Measurements from ENCODE around the gene CRIM1.

CRIM1 gene

DNA sequence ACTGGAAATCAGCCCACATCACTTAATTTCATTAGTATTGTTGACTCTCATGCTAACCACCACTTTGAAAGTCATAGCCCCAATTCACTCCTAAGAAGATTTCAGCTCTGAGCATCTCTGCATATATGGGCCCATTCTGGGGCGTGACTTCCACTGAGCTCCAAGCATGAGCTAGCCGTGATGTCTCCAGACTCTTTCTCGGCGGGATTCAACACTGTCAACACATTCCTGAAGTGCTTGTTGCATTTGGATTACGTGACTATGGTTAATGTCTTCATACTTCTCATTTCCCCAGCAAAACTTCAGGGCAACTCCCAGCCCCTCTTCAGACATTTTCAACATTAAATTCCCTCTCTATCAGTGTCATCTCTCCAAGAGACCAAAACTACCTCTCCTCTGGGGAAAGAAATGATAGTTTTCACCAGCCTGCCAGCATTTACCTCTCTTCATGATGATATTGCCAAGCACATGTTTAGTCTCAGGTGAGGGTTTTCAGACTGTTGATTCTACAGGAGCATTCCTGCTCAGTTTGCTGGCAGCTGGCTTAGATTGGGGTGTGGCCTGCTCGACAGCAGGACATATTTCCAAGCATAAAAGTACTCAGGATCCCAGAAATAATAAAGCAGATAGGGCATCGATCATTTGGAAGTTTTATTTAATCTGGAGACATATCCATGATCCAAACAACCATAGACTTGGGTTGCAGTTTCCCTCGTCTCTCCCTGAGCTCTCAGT lies 160.7 kb downstream of the CRIM1 start:
- Histone ChIP-seq H3K36me3 (ENCODE audit: insufficient read depth, low read length) (peaks cover 77% of the 10 kb centered on the region), H3K27ac (ENCODE audit: low read depth, low read length) (no peak overlapping the region)

DNA sequence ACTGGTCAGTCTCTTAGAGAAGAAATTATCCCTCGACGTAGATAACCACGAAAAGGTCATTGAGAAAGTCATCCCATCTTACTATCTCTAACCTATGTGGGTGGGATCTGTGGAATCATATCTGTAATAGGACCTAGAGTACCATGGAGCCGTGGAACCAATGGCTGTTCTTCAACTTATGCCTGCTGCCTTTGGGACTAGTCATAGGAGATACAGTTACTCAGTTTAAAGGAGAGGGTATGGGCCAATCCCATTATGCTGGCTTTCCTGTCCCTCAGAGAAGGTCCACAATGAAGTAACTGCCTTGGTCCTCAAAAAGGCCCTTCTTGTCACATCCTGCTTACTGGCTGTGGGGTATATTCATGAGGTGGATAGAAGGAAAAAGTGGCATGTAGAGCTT lies 164.9 kb downstream of the CRIM1 start:
- no peaks in the 10 kb centered on the region for H3K9me3 ChIP-seq (ENCODE audit: low read length)
- no peaks in the 10 kb centered on the region for H3K4me1 ChIP-seq (ENCODE audit: insufficient read depth, low read length)
- peaks cover 67% of the 10 kb centered on the region for H3K36me3 ChIP-seq (ENCODE audit: insufficient read depth, low read length)
- no peak overlapping the region for H3K4me3 ChIP-seq (ENCODE audit: low read depth in 1 of 2, low read length in 2 of 2)
- no peak overlapping the region for H3K27ac ChIP-seq (ENCODE audit: low read depth, low read length)
- no peaks in the 10 kb centered on the region for H3K27me3 ChIP-seq (ENCODE audit: control insufficient read depth in 1 of 2, insufficient read depth in 2 of 2, low read length in 2 of 2)
- no peak overlapping the region for H3K9ac ChIP-seq (ENCODE audit: low read length)

More for the DNA sequence above, 160.7 kb downstream of the CRIM1 start:
- H3K4me1 ChIP-seq (ENCODE audit: insufficient read depth, low read length), result no peaks in the 10 kb centered on the region
- H3K9me3 ChIP-seq (ENCODE audit: low read length), result no peaks in the 10 kb centered on the region
- no peak overlapping the region for H3K9ac ChIP-seq (ENCODE audit: low read length)
- H3K4me3 ChIP-seq (ENCODE audit: low read depth in 1 of 2, low read length in 2 of 2), result no peak overlapping the region
- no peaks in the 10 kb centered on the region for H3K27me3 ChIP-seq (ENCODE audit: control insufficient read depth in 1 of 2, insufficient read depth in 2 of 2, low read length in 2 of 2)

DNA sequence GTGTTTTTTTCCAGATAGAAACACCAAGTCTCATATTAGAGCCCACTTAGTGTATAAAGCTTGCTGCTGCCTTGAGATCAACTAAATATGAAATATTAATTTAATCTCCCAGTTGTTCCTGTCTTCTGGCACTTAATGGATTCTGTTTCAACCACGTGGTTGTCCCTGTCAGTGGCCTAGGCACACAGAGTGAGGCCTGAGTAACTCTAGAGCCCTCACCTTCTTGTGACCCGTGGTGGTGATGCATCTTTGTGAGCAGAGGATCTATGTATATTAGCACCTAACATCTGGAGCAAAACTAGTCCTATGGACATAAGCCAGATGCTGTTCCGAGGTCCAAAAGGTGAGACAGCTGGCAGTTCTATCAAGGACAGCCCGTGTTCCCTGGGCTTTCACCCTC lies 167.6 kb downstream of the CRIM1 start:
- Histone ChIP-seq H3K4me1 (ENCODE audit: insufficient read depth, low read length) (no peaks in the 10 kb centered on the region), H3K4me3 (ENCODE audit: low read depth in 1 of 2, low read length in 2 of 2) (no peak overlapping the region), H3K36me3 (ENCODE audit: insufficient read depth, low read length) (peaks cover 44% of the 10 kb centered on the region), H3K27me3 (ENCODE audit: control insufficient read depth in 1 of 2, insufficient read depth in 2 of 2, low read length in 2 of 2) (no peaks in the 10 kb centered on the region), H3K9me3 (ENCODE audit: low read length) (no peaks in the 10 kb centered on the region), H3K9ac (ENCODE audit: low read length) (no peak overlapping the region), H3K27ac (ENCODE audit: low read depth, low read length) (no peak overlapping the region)

DNA sequence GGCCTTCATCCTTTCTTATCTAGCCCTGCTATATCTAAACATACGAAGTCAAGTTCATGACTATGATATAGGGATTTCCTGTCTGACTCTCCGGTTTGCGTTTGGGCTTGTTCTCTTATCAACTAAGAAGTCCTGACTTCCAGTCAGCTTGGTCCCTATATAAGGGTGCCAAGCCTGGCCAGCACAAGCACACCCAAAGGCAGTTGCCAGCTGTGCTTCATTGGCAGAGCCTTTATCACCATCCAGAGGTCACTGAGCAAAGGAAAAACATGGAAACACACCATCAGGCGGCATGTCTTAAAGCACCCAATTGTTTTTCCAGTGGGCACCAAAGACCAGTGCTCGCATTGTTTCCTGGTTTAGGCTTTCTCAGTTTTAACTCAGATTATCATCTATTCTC lies 169.7 kb downstream of the CRIM1 start:
- H3K27me3 ChIP-seq (ENCODE audit: control insufficient read depth in 1 of 2, insufficient read depth in 2 of 2, low read length in 2 of 2), result no peaks in the 10 kb centered on the region
- no peak overlapping the region for H3K9ac ChIP-seq (ENCODE audit: low read length)
- H3K27ac ChIP-seq (ENCODE audit: low read depth, low read length), result no peak overlapping the region
- H3K36me3 ChIP-seq (ENCODE audit: insufficient read depth, low read length), result peaks cover 36% of the 10 kb centered on the region
- no peaks in the 10 kb centered on the region for H3K9me3 ChIP-seq (ENCODE audit: low read length)
- no peak overlapping the region for H3K4me3 ChIP-seq (ENCODE audit: low read depth in 1 of 2, low read length in 2 of 2)
- H3K4me1 ChIP-seq (ENCODE audit: insufficient read depth, low read length), result no peaks in the 10 kb centered on the region

DNA sequence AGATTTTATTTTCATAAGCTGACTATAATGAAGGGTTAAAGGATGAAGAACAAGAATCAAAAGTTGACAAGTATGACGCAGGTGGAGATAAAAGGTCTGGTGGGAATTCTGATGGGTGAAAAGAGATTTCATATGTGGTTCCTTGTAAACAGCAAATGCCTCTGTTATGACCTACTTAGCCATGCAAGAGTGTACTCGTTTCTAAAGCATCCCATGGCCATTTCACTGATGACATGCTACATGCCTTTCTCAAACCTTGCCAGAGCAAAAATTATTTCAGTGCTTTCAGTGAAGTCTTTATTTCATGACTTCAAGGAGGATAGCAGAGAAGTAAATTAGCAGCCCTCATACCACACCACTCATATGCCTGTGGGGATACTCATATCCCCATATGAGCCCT lies 170.6 kb downstream of the CRIM1 start:
- Histone ChIP-seq H3K4me3 (ENCODE audit: low read depth in 1 of 2, low read length in 2 of 2) (no peak overlapping the region), H3K27me3 (ENCODE audit: control insufficient read depth in 1 of 2, insufficient read depth in 2 of 2, low read length in 2 of 2) (no peaks in the 10 kb centered on the region), H3K36me3 (ENCODE audit: insufficient read depth, low read length) (peaks cover 26% of the 10 kb centered on the region), H3K4me1 (ENCODE audit: insufficient read depth, low read length) (no peaks in the 10 kb centered on the region), H3K27ac (ENCODE audit: low read depth, low read length) (no peak overlapping the region), H3K9ac (ENCODE audit: low read length) (no peak overlapping the region), H3K9me3 (ENCODE audit: low read length) (no peaks in the 10 kb centered on the region)

DNA sequence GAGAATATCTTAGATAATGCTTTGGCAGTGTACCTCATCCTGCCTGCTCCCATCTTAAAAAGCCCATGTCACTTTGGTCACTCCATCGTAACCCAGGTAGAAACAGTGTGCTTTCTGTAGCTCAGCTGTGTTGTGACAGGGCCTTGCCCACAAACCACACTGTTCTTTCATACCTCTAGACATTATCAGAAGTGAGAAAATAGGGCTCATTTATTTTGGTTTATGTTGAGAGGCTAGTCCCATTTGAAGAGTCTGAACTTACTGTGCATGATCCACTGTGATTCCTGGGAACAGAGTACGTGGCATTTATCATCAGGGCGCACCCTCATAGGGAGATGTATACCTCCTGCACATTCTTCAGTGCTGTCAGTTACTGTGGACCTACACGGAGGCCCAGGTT lies 172.7 kb downstream of the CRIM1 start:
- Histone ChIP-seq H3K9ac (ENCODE audit: low read length) (no peak overlapping the region), H3K4me3 (ENCODE audit: low read depth in 1 of 2, low read length in 2 of 2) (no peak overlapping the region), H3K36me3 (ENCODE audit: insufficient read depth, low read length) (peaks cover 20% of the 10 kb centered on the region), H3K27ac (ENCODE audit: low read depth, low read length) (no peak overlapping the region), H3K9me3 (ENCODE audit: low read length) (no peaks in the 10 kb centered on the region), H3K27me3 (ENCODE audit: control insufficient read depth in 1 of 2, insufficient read depth in 2 of 2, low read length in 2 of 2) (no peaks in the 10 kb centered on the region), H3K4me1 (ENCODE audit: insufficient read depth, low read length) (no peaks in the 10 kb centered on the region)

DNA sequence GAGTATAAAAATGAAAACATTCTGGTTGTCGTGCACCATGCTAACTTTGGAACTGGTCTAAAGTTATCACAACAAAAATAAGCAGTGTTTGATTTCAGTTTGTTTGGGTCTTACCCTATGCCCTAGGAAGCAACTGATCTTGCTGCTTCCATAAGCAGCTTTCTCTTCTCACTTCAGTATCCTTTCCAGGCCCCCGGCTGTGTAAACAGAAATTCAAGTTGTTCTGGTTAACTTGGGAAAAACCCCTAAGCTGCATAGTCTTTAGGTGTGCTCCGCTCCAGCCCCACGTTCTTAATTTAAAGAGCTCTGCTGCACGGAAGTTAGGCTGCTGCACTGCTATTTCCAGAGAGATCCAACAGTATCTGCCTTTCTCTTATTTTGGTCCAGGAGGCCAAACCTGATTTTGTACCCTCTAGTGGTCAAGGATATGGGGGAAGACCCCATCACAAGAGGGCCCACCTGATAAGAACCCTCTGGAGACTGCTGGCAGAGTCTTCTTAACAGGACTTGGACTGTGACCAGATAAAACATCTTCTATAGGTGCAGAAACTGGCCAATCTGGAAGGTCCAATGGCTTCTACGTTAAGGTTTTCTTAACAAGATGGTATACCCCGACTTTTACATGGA lies 173.3 kb downstream of the CRIM1 start:
- Histone ChIP-seq H3K27me3 (ENCODE audit: control insufficient read depth in 1 of 2, insufficient read depth in 2 of 2, low read length in 2 of 2) (no peaks in the 10 kb centered on the region), H3K27ac (ENCODE audit: low read depth, low read length) (no peak overlapping the region), H3K9me3 (ENCODE audit: low read length) (no peaks in the 10 kb centered on the region), H3K4me3 (ENCODE audit: low read depth in 1 of 2, low read length in 2 of 2) (no peak overlapping the region), H3K9ac (ENCODE audit: low read length) (no peak overlapping the region), H3K36me3 (ENCODE audit: insufficient read depth, low read length) (peaks cover 15% of the 10 kb centered on the region), H3K4me1 (ENCODE audit: insufficient read depth, low read length) (no peaks in the 10 kb centered on the region)

DNA sequence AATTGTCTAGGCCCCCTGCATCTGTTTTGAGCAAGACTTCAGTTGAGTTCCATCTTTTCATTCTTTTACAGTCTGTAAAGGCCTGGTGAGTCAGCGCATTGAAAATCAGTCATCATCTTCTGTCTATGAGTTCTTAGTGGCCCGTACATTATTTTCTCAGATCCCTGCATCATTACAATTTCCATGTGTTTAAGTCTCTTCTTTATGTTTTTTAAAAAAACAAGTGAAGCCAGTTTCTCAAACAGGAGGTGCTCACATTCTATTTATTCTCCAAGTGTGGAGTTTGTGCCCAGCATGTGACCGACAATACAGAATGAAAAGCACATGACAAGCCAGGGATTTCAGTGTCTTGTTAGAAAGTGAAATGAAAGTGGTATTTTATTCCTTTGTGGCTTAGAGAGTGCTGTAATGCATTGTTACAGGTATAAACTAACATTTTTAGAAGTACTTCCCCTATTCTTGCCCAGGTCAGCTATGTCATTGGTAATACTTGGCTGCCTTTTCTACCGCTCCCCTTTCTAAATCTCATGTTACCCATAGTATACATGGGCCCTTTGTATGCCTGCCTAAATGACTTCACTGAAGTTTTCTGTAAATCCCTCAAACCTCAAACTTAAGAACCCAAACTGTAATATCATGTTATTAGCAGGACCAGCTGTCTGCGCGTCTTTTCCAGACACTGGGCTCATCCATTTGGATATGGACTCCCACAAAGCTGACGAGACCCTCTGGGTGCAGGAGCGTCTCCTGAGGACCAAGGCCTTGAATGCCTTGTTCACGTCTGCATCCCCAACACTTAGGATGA lies 174.8 kb downstream of the CRIM1 start:
- peaks cover 12% of the 10 kb centered on the region for H3K36me3 ChIP-seq (ENCODE audit: insufficient read depth, low read length)
- no peaks in the 10 kb centered on the region for H3K4me1 ChIP-seq (ENCODE audit: insufficient read depth, low read length)
- no peaks in the 10 kb centered on the region for H3K27me3 ChIP-seq (ENCODE audit: control insufficient read depth in 1 of 2, insufficient read depth in 2 of 2, low read length in 2 of 2)
- no peaks in the 10 kb centered on the region for H3K9me3 ChIP-seq (ENCODE audit: low read length)
- no peak overlapping the region for H3K27ac ChIP-seq (ENCODE audit: low read depth, low read length)
- H3K9ac ChIP-seq (ENCODE audit: low read length), result no peak overlapping the region
- no peak overlapping the region for H3K4me3 ChIP-seq (ENCODE audit: low read depth in 1 of 2, low read length in 2 of 2)

DNA sequence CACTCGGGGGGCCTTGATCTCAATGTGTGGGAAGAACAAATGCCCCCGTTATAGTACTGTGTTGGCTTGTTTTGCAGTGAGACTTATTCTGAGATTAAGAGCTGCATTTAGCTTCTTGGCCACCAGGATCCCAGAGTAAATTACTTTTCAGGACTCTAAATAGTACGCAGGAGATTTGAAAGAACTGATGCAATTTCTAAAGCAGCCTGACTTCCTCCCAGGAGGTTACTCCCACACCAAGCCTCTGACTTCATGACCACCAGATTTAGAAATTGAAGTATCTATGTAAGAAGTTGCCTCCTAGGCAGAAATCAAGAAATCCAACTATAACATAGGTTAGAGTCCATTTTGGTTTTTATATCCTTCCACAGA lies 175.4 kb downstream of the CRIM1 start:
- H3K4me3 ChIP-seq (ENCODE audit: low read depth in 1 of 2, low read length in 2 of 2), result no peak overlapping the region
- H3K27ac ChIP-seq (ENCODE audit: low read depth, low read length), result no peak overlapping the region

DNA sequence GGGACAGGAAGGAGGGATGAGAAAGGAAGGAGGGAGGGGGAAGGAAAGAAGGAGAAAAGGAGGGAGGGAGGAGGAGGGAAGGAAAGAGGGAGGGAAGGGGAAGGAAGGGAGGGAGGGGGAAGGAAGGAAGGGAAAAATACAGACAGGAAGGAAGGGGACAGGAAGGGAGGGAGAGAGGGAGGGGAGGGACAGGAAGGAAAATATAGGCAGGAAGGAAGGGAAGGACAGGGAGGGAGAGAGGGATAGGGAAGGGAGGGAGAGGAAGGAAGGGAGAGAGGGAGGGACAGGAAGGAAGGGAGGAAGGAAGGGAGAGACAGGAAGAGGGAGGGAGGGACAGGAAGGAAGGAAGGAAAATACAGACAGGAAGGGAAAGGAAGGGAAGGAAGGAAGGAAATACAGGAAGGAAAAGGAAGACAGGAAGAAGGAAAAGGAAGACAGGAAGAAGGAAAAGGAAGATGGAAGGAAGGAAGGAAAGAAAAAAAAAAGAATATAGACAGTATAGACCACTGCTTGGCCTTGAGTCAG lies 178.8 kb downstream of the CRIM1 start:
- peaks cover 30% of the 10 kb centered on the region for H3K36me3 ChIP-seq (ENCODE audit: insufficient read depth, low read length)
- H3K27me3 ChIP-seq (ENCODE audit: control insufficient read depth in 1 of 2, insufficient read depth in 2 of 2, low read length in 2 of 2), result no peaks in the 10 kb centered on the region
- no peak overlapping the region for H3K27ac ChIP-seq (ENCODE audit: low read depth, low read length)
- H3K9me3 ChIP-seq (ENCODE audit: low read length), result no peaks in the 10 kb centered on the region
- no peaks in the 10 kb centered on the region for H3K4me1 ChIP-seq (ENCODE audit: insufficient read depth, low read length)
- no peak overlapping the region for H3K4me3 ChIP-seq (ENCODE audit: low read depth in 1 of 2, low read length in 2 of 2)
- H3K9ac ChIP-seq (ENCODE audit: low read length), result no peak overlapping the region

More for the DNA sequence above, 175.4 kb downstream of the CRIM1 start:
- Histone ChIP-seq H3K9ac (ENCODE audit: low read length) (no peak overlapping the region), H3K27me3 (ENCODE audit: control insufficient read depth in 1 of 2, insufficient read depth in 2 of 2, low read length in 2 of 2) (no peaks in the 10 kb centered on the region), H3K4me1 (ENCODE audit: insufficient read depth, low read length) (no peaks in the 10 kb centered on the region), H3K9me3 (ENCODE audit: low read length) (no peaks in the 10 kb centered on the region), H3K36me3 (ENCODE audit: insufficient read depth, low read length) (peaks cover 12% of the 10 kb centered on the region)

DNA sequence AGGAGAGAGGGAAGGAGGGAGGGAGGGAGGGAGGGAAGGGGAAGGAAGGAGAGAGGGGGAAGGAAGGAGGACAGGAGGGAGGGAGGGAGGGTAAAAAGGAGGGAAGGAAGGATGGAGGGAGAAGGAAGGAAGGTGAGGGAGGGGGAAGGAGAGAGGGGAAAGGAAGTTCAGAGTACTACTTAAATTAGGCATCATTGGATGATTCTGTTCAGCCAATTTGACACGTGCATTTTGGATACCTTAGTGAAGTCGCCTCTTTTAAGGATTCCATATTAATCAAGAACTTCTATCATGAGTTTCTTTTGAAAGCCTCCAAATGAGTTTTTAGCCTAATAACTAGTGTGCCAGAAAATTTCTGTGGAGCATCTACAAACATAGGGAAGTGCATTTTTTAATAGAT lies 179.5 kb downstream of the CRIM1 start:
- no peaks in the 10 kb centered on the region for H3K9me3 ChIP-seq (ENCODE audit: low read length)
- H3K36me3 ChIP-seq (ENCODE audit: insufficient read depth, low read length), result peaks cover 33% of the 10 kb centered on the region
- H3K4me3 ChIP-seq (ENCODE audit: low read depth in 1 of 2, low read length in 2 of 2), result no peak overlapping the region
- H3K27ac ChIP-seq (ENCODE audit: low read depth, low read length), result no peak overlapping the region
- H3K4me1 ChIP-seq (ENCODE audit: insufficient read depth, low read length), result no peaks in the 10 kb centered on the region
- no peaks in the 10 kb centered on the region for H3K27me3 ChIP-seq (ENCODE audit: control insufficient read depth in 1 of 2, insufficient read depth in 2 of 2, low read length in 2 of 2)
- no peak overlapping the region for H3K9ac ChIP-seq (ENCODE audit: low read length)
